AML-193 (cell line): ENCODE data around the gene R3HDM4.

Experiments
- DNase-seq, 2 experiments: peaks; one replicate each; lab custom pipeline; 2025; lab: John Stamatoyannopoulos, UW

Gene R3HDM4

DNA sequence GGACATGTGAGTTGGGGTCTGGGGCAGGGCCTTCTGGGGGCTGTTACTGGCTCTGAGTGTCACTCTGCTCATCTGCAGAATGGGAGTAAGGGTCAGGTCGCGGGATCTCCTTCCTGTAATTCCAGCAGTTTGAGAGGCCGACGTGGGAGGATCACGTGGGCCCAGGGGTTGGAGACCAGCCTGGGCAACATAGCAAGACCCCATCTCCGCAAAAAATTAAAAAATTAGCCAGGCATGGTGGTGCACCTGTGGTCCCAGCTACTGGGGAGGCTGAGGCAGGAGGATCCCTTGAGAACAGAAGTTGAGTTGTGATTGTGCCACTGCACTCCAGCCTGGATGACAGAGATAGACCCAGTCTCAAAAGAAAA lies 16.9 kb upstream of the R3HDM4 start:
- no peak for DNase-seq

- no peak for DNase-seq
Observed at GRCh38 chr19:929203-929890, 16.3 kb upstream of the R3HDM4 start.

DNA sequence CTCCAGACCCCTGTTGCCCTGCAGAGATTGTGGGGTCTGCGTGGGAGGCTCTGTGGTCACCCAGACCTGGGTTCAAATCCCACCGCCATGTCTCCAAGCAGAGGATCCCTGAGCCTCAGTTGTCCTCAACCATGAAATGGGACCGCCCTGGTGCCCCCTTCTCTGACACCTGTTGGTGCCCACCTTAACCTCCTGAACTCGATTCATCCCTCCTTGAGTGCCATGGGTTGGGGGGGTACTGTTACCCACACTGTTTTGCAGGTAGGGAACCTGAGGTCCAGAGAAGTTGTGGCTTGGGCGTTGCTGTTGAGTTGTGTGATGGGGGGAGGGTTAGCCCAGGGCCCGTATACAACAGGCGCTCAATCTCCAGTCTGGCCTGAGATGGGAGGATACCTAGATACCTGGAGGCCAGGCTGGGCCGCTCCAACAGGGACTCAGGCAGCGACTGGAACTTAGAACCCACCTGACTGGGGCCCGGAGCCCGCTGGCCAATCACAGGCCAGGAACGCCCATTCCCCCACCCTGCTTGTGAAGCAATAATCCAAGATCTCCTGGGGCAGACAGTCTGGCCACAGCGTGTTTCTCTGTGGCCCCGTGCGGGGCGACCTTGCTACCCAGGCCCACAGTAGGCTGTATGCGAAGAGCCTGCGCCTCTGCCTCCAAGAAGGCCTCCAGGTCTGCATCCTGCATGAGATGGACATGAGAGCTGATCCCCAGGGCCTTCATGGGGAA lies 15.6 kb upstream of the R3HDM4 start:
- no peak for DNase-seq

DNA sequence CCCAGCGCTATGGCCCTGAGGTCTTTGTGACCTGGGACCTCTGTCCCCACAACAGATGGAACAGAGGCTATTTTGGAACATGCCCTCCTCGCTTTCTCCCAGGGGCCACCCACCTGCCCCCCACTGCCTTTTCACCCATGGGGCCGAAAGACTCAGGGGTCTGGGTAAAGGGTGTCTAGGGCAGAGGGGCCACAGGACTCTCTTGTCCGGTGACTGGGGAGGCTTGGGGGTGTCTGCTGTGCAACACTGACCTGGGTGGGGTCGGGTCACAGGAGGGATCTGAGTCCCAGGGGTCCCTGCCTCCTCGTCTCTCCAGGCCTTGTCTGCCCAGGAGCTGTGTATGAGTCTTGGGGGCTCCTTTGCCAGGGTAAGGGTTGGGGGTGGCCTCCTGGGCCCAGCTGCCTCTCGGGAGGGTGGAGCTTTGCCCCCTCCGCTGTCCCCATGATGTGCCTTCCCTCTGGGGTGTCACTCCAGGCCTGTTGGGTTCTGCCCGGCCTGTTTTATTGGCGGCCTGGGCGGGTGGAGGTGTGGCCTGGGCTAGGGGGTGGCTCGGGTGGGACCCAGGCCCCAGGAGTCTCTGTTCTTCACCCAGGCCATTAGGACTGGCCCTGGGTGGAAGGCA lies 14.9 kb upstream of the R3HDM4 start:
- no peak for DNase-seq

- no peak for DNase-seq
Observed at GRCh38 chr19:927351-927779, 14.3 kb upstream of the R3HDM4 start.

GRCh38 chr19:926589-927350 lies 13.8 kb upstream of the R3HDM4 start:
- DNase-seq: peak; percentile 65 to 81

DNA sequence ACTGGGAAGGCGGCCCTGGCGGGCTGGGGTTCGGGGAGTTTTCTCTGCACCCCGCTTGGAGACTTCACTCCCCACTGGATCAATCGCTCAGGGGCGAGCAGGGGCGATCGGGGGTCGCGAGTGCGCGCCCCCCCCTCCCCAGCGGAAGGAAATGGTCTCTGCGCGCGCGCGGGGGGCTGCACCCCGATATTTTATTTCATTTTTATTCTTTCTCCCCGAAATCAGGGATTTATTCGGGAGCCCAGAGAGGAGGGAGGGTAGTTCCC lies 13.2 kb upstream of the R3HDM4 start:
- no peak for DNase-seq

- peak; percentile 80 to 83 for DNase-seq
Observed at GRCh38 chr19:925526-926322, 12.7 kb upstream of the R3HDM4 start, which contains the start of gene ARID3A. TSS of gene ARID3A (plus strand) at chr19:926035. CDS start at chr19:929529, 3,494 bp downstream.

DNA sequence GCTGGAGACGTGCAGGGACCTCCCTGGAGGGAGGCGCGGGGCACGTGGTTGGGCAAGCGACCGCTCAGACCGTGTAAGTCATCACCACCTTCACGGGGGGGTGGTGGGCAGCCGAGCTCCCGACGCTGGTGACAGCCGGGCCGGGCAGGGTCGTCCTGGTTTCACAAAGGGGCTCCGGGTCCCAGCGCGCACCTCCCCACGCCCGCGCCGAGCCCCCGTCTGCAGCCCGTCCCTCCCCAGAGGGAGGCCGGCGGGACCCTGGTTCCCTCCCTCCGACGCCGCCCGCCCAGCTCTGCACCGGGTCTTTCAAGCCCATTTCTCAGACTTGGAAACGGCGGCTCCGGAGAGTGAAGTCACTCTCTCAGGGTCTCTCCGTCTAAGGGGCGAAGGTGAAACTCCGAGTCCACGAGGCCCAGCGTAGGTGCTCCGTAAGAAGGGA lies 12.1 kb upstream of the R3HDM4 start:
- peak; percentile 80 to 83 for DNase-seq

DNA sequence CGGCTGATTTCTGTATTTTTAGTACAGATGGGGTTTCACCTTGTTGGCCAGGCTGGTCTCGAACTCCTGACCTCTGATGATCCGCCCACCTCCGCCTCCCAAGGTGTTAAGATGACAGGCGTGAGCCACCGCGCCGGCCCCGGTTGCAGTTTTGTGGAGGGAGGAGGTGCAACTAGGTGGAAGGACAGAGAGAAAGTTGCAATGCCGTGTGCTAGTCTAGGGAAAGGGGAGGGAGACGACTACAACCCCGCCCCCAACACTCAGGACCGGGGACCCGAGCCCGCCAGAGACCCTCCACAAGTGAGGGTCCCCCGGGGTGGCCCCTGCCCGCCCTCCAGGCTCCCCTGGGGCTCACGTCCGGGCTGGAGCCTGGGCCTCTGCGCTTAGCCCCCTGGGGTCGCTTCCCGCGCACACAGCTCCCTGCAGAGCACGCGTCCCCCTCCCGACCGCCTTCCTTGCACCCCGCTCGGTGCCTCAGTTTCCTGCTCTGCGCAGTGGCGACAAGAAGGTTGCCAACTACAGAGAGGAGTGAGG lies 11.6 kb upstream of the R3HDM4 start:
- DNase-seq: no peak

DNA sequence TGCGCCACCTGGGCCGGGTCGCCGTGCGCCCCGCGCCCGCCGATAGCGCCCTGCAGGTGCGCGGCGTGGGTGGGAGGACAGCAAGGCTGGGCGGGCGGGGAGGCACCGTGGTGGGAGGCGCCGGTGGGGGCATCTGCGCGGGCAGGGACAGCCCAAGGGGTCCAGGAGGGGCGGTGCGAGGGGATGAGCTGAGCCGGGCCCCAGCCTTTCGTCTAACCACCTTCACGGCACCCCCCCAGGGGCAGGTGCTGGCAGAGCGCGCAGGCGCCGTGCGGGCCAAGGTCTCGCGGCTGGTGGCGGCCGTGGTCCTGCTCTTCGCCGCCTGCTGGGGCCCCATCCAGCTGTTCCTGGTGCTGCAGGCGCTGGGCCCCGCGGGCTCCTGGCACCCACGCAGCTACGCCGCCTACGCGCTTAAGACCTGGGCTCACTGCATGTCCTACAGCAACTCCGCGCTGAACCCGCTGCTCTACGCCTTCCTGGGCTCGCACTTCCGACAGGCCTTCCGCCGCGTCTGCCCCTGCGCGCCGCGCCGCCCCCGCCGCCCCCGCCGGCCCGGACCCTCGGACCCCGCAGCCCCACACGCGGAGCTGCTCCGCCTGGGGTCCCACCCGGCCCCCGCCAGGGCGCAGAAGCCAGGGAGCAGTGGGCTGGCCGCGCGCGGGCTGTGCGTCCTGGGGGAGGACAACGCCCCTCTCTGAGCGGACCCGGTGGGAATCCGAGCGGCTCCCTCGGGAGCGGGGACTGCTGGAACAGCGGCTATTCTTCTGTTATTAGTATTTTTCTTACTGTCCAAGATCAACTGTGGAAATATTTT lies 7.2 kb upstream of the R3HDM4 start:
- DNase-seq: peak; percentile 35 to 40

DNA sequence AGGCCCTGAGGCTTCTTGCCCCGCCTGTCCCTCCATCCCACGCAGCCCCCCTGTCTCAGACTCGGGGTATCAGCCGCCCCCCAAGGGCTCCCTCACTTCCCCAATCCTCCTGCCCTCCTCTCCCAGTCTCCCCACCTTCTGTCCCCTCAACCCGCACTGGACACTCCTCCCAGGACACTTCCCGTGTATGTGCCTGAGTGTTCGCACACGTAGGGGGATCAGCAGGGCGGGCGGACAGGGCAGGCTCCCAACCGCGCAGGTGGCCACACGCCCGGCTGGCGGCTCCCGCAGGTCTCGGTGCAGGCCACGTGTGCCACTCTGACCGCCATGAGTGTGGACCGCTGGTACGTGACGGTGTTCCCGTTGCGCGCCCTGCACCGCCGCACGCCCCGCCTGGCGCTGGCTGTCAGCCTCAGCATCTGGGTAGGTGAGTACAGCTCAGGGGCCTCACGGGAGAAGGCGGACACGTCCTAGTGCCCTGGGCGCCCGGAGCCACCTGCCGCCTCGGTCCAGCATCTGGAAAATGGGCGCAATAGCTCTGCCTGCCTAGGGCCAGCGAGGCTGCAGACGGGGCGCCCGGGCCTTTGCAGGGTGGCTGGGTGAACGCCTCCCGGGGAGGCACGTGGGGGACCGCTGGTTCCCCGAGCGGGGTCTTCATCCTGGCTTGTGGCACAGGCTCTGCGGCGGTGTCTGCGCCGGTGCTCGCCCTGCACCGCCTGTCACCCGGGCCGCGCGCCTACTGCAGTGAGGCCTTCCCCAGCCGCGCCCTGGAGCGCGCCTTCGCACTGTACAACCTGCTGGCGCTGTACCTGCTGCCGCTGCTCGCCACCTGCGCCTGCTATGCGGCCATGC lies 6.4 kb upstream of the R3HDM4 start:
- DNase-seq: no peak

- DNase-seq: no peak
Observed at GRCh38 chr19:918481-919198, 5.6 kb upstream of the R3HDM4 start.

- DNase-seq: no peak
Observed at GRCh38 chr19:918152-918437, 5.1 kb upstream of the R3HDM4 start.

DNA sequence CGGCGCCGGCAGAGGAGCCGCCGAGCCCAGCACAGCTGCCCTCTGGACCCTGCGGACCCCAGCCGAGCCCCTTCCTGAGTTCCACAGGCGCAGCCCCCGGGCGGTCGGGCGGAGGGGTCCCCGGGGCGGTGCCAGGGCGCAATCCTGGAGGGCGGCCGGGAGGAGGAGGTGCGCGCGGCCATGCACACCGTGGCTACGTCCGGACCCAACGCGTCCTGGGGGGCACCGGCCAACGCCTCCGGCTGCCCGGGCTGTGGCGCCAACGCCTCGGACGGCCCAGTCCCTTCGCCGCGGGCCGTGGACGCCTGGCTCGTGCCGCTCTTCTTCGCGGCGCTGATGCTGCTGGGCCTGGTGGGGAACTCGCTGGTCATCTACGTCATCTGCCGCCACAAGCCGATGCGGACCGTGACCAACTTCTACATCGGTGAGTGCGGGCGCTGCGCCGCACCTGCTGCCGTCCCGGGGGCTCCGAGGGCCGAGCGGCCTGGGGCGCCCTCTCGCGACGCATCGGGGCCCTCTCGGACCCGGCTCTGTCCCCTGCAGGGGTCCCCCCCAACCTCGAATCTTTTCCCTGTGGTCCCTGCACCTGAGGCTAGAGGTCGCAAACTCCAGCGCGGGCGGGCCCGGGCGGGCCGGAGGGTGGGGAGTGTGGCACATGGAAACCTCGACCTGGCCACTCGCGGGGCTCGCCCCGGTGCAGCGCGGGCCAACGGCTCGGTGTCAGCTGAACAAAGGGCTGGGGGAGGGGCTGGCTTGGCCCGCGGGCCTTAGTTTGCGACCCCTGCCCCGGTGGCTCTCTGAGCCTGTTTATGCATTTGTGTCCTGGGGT lies 4.5 kb upstream of the R3HDM4 start, which contains the start of gene KISS1R:
KISS1R (plus strand) TSS at position 11 of the 829 bp plus-strand sequence; CDS start at position 181, 170 bp downstream.
- DNase-seq: peak; percentile 9 to 42

- DNase-seq: no peak
Observed at GRCh38 chr19:916645-917322, 3.8 kb upstream of the R3HDM4 start.
